GM11168 (cell line): Measurements from ENCODE around the gene TFAP2A.

Source experiments
- in situ Hi-C: fragments of 300-500 bp; cut with MboI; formaldehyde crosslinking; loops from one replicate; pipeline ENCODE4 v1.12.0; 2022; ENCODE audit warnings: low sequenced_read_pairs; ENCODE audit not compliant: unreplicated experiment

Gene TFAP2A

DNA sequence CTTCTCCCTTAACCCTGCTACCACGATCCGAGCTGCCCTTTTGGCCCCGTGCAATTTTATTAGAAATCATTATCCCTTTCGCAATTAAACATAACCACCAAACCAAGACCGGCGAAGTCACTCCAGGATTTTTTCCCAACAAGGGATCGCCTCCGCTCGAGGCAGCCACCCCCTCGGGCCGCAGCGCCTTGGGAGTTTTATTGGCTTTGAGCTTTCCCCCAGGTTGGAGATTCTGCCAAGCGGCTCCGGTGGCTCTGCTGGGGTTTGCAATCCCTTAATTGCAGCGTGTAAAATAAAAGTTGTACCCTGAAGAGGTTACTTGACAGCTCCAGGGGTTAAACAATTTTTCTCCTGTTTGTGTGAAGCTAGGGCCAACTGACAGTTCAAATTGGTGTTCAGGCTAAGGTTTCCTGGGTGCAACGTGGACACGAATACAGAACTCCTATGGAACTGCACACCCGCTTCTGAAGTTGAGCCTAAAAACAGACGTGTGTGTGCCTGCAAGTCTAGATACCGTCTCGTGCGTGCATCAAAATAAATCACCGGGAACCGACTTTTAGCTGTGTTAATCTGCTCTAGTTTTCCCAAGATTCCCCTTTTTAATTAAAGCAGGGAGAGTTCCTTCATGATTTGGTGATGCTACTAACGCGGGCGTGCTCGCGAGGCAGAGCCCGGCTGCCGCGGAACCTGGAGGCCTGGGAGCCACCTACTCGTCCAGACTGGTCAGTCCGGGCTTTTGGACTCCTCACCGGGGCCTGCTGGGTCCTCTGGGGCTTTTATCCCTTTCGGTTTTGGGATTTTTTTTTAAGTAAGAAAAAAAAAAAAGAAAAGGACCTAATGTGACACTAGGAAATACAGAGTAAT is 975 bp upstream of the TFAP2A start:
- in situ Hi-C loops, result no loop called here

DNA sequence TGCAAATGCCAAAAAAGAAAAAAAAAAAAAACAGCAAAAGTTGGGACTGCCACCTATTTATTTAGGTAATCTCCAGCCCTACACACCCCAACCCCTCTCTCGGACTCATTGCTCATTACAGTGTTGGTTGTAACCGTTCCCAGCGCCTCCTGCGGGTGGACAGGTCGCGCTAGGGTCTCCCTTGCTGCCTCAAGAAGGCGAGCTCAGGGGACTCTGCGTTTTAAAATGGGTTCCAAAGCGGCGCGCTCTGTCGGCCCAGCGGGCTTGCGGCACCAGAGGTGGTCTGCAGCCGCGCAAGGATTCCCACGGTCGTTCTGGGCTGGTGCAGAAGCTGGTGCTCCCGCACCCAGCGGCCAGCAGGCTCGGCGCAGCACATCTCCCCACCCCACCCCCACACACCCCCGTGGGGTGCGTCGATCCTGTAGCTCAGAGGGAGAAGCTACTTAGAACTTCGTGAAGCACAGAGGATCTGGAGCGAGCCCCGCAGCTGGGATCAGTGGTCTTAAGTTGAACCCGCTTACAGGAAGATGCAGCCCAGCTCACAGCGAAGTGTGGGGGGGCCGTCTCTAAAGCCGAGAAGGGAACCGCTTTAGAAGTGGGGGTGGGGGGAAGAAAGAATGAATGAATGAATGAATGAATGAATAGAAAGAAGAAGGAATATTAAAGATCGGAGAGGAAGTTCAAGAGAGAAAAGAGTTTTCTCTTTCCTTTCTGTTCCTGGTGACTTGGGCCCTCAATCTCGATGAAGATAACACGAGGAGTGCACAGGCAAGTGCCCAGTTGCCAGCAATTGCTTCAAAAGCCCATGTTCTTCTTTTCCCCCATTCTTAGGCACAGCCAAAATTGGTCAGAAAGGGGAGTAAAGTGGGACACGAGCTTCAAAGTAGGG is 780 bp downstream of the TFAP2A start:
- in situ Hi-C loops, result no loop called here

DNA sequence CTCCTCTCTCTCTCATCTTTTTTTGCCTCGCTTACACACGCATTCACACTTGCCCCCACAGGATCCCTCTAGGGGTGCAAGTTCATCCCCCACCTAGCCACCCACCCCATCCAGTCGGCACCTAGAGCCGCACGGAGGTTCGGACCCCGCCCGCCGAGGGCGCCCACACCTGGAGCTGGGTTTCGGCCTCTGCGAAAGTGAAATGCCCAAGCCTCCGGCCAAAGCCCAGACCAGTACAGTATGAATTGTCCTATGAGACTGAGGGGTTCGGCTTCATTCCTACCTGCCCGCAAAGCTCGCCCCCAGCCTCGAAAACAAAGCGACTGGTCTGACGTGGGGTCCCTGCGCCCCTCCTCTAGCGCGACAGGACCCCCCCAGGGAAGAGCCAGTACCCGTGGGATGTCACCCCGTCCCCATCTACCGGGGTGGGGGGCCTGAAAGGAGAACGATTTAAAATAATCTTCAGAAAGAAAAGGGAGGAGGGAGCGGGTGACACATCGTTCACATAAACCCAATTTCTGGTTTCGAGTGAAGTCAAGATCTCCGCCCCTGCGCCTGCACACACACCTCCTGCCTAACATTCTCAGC is 1.5 kb downstream of the TFAP2A start:
- in situ Hi-C loops, result no loop called here

DNA sequence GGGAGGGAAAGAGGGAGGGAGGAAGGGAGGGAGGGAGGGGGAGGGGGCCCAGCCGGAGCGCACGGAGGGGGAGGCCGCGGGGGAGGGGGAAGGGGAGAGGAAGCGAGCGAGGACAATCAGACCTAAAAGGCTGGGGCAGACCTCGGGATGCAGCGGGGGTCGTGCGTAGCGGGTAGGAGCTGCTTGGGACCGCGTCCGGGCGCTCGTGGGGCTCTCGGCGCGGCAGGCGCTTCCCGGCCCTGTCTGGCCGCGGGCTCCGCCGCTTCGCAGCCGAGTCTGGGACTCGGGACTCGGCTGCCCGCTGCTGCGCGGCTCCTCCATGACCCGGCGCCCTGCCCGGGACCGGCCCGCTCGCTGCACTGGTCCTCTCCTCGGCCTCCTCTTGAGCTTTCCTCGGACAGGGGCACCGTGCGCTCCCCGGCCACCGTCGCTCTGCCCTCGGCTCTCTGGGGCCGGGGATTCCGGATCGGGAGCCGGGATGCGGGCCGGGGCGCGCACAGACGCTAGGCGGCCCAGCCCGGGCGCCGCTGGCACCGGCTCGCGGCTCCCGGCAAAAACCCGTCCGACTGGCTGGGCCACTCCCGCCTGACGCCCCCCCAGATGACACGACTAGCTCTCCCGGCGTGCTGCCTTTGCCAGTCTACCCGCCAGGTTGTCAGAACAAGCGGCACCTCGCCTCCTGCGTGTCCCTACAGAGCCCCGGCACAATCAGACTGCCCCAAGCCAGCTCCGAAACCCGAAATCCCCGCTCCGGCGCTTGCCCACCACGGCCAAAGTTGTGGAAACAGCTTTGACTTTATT is 2.2 kb downstream of the TFAP2A start:
- in situ Hi-C loops, result no loop called here

DNA sequence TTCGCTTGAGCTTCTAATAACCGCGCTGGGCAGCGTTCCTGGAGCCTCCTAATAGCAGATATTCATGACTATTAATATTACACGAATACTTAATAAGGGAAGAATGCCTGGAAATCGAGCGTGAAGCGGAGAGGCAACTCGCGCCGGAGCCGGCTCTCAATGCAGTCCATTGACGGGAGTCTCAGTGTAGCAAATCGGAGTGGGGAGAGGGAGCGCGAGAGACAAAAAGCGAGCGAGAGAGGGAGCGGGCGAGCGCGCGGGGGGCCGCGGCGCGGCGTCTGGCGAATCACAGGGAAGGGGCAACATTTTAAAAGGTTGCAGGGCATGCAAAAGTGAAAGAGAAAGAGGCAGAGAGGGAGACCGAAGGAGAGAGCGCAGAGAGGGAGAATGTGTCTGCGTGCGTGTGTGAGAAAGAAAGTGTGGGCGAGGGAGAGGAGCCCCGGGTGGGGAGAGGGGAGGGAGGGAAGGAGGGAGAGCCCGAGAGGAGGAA is 2.9 kb downstream of the TFAP2A start:
- in situ Hi-C loops, result no loop called here

DNA sequence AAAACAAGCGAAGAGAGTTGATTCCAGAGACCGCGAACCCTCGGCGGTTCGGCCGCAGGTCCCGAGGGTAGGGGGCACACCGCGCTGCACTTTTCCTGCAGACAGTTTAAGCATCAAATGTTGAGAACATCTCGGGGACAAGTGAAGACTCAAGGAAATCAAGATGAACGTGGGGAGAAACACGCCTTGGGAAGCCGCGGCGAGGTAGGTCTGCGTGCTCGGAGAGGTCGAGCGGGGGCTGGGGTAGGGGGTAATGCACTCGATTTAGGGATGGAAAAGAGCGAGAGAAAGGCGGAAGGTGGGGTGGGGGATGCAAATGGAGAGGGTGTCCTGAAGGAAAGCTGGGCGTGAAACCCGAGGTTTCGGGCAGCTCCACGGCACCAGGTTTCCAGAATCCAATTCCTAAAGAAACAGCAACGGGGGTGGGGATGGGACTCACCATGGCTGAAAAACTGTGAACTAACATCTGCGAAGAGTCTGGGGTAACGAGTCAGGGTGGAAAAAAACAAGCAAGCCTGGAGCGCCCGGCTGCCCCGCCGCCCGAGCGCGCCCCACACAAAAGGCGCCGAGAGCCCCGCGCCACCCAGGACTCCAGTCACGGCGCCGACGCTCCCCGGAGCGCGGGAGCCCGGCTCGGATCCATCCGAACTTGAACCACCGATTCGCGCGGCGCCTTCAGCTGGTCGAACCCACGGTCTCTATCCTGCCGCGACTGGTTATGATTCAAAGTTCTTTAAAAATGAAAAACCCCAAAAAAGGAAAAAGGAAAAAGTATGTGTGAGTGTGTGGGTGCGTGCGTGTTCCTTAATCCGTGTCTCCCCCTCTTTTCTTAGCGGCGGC is 3.5 kb downstream of the TFAP2A start:
- in situ Hi-C loops, result no loop called here

DNA sequence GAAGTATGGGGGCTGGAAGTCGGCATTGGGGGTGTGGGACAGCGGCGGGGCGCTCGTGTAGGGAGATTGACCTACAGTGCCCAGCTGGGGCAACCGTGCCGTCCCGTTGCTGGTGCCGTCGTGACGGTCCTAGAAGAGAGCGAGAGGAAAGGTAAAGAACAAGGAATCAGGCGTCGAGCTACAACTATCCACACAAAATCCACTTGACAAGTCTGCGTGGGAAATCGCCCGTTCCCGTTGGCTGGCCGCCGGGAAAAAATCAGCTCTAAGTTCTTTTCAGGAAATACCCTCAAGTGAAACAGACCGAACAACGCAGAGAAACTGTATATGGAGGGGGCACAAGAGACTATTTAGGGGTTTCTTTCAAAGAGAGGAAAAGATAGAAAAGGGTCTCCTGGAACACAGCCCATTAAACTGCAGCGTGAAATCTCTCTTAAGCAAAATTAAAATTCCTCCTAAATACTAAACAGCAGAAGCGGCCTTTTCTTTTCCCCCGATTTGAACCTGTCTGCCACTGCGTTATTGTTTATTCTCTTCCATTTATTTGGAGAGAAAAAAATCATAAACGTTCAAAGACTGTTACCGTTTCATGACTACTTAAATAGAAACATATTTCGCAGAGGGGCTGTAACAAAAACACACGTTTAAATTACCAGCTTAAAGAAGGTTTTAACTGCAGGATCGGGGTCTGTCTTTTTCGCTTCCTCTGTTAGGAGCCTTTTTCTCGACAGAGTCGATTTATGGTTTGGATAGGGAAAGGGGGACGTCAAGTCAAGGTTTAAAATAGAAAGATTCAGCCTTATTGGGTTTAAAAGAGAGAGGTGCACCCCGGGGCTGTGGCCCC is 4.4 kb downstream of the TFAP2A start:
- in situ Hi-C loops, result no loop called here

DNA sequence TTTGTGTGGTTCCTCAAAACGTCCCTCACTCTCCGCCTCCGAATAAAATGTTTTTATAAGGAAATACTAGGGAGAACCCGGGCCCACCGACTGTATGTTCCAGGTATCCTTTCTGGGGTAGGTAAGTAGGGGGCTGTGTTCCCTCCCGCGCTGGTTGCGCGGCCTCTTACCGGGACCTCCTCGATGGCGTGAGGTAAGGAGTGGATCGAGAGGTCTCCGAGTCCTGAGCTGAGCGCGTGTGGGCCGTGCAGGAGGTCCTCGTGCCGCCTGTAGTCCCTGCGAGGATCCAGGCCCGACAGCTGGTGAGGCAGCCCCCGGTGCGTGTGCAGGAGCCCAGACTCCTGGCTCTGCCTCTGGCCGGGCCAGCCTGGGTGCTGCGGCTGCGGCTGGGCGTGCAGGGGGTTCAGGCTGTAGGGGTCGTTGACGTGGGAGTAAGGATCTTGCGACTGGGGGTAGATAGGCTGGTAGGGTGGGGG is 5.1 kb downstream of the TFAP2A start:
- in situ Hi-C loops, result no loop called here

DNA sequence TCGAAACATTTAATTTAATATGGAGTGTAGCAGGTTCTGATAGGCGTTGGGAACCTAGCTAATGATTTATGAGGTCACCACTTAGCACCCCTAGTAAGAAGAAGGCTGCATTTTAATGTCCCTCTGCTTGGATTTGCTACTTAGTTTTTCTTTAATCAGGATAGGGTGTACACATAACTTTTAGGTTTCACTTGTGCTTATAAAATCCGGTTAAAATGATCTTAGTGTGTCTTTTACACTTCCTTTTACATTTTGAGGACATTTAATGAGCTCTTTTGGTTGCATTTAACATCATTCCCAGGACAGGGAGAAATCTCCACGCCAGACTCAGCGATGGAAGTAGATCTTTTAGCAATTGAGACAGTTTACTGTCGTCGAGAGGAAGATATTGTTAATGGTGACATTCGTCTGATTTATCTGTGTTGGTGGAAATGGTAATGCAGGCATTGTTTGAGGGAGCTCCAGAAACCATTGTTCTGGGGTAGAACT is 5.6 kb downstream of the TFAP2A start:
- in situ Hi-C loops, result no loop called here

DNA sequence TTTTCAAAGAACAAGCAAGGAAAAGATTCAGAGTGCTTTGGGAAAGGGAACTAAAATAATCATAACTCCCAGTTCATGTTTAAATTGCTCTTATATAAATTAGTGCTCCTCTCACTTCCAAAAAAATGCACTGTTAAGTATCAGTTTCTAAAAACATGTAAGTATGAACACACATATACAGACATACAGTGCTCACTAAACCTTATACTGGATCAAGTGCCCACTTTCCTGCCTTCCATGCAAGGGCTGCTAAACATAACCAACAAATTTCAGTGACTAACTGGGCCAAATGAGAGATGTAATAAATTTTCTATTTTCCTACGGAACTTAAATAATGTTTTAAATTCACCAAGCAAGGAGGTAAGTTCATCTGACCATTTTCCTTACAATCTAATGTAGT is 6.4 kb downstream of the TFAP2A start:
- in situ Hi-C loops, result no loop called here

DNA sequence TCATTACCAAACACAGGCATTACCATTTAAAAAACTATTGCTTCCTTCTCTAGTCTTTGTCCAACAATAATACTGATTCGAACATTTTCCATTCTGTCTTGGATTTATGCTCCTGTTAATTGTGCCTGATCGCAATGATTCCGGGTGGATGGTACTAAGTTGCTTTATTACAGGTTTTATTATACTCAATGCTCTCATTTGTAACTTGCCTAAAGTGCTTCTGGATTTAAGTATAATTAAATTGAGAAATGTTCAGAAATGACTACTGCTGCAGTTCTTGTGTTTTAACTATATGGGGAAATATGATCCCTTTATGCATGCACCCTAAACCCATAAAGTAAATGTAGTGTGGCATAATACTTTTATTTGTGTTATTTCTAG is 7.2 kb downstream of the TFAP2A start:
- in situ Hi-C loops, result no loop called here

DNA sequence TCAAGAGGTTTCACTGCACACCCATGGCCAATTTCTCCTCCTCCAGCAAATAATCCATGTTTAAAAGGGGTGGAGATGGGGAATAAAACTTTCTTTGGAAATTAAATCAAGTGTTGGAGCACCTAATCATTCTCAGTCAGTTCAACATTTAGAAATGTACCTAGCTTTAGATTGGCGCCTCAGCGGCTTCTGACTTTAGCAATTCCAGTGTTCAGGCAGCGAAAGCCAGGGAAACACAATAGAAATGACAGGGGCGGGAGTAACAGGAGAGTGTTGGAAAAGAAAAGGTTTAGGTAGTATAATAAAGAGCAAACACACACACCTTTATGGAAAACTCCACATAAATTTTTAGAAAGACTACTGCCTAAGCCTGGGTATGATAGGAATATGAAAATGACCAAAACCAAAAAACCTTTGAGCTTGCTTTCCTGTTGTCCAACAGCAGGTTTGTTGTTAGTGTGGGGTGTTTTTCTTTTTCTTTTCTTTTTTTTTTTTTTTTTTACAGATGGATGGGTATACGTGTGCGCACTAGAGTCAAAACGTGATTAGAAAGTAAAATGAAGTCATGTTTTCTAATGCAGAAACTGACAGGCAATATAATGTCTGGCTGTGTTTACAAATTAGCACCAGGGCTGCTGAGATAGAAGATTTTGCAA is 7.7 kb downstream of the TFAP2A start:
- in situ Hi-C loops, result no loop called here

DNA sequence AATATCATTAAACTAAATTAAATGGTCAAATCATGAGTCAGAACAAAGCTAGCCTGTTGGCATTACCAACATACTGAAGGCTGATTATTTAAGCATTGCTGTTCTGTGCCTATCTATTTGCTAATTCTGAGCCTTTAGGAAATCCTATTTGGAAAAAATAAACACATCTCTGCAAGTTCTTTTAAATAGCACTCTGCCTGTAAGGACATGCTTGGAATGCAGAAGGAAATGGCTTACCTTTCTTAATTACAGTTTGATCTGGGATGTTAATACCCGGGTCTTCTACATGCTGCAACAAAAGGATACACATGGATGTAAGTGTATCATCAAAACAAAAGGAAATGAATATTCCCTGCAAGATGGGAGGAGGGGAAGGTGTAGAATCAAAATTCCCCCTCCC is 8.3 kb downstream of the TFAP2A start:
- in situ Hi-C loops, result no loop called here

DNA sequence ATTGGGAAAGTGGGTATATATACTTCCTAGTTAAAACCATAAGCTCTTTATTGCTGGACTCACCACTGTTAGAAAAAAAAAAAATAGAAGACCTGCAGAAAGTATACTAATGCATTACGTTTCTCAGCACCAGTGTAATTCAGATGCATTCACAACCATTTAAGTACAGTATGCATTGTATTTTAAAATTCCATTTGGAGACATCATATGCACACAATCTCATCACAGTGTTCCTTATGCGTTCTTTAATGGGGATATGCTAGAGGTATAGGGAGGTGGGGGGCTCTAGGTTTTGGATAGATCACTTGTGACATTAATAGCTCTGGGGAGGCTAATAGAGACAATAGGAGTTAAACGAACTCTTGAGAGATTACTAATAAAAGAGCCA is 9.4 kb downstream of the TFAP2A start:
- in situ Hi-C loops, result no loop called here

DNA sequence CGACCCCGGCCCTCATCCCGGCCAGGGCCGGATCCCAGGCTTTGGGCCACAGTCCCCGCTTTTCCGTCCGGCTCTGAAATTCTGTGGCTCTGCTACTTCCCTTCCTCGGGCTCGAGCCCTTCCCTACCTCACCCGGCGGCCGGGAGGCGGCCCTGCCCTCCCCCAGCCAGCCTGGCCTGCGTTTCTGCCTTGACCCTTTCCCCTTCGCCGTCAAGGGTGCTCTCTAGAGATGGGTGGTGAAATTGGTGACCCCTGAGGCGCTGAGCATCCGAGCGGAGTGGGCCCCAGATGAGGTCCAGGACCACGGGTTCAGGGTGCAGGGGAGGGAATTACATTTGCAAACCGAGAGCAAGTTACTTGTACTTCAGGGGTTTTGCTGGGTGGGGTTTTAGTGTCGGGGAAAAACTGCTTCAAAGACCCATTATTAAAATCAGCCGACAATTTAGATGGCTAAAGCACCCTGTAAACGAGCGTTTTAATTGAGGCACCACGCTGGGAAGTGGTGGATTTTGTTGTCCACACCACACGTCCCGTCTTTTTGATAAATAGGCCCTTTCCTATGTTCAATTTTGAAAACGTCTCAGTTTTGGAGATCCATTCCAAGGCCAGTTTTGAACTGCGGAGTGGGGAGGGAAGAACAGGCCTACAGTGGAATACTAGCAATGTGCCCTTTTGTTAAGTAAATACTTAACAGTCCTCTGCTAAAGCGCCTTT is 9.9 kb downstream of the TFAP2A start:
- in situ Hi-C loops, result no loop called here

DNA sequence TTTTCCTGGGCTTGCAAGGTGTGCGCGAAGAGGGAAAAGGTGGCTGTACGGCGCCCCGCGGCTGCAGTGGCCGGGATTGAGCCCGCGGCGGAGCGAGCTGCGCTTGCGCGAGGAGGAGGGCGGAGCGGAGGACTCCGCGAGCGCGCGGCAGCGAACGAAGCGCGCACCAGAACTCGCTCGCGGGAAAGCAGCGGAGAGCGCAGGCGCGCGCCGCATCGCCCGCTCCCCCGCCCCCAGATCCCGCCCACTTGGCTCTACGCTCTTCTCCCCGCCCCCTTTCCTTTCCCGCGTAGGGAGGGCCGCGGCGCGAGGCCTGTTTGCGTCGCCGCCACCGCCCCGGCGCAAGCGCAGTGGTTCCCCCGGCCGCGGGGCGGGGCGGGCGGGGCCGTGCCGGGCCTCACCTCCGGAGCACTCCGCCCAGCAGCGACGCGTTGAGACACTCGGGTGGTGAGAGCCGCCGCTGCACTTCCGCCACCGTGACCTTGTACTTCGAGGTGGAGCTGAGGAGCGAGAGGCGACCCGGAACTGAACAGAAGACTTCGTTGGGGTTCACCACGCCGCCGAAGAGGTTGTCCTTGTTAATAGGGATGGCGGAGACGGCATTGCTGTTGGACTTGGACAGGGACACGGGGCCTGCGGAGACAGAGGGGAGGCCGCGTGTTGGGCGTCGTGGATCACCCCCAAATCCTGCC is 10.6 kb downstream of the TFAP2A start:
- in situ Hi-C loops, result no loop called here
